HG03378 (cell line): ENCODE measurements around the gene APELA.
A peak's percentile ranks its signal among the peaks of the same experiment; 100 is the strongest.
"Not testable (repeated sequence)": the region's sequence is repeated elsewhere in the genome, so short reads cannot be mapped to it uniquely, and the experiment has no call there.

Source experiments
- ATAC-seq: cut with Tn5 transposase; IDR thresholded peaks from one replicate; pipeline ENCODE4 v1.9.1; 2021; ENCODE audit warnings: mild to moderate bottlenecking, moderate library complexity; ENCODE audit not compliant: unreplicated experiment

The APELA gene

GRCh38 chr4:164924670-164925238, 47.8 kb downstream of the APELA start:
- ATAC-seq: no peak

DNA sequence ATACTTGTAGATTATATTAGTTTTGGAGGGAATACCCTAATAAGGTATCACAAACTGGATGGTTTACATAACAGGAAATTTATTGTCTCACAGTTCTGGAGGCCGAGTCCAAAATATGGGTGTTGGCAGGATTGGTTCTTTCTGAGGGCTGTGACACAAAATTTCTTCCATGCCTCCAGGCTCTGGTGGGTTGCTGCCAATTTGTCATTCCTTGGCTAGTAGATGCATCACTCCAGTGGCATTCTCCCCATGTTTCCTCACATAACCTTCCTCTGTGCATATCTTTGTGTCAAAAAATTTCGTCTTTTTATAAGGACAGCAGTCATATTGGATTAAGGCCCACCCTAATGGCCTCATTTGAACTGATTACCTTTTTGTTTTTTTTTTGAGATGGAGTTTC, 49.3 kb downstream of the APELA start:
- ATAC-seq: no peak

DNA sequence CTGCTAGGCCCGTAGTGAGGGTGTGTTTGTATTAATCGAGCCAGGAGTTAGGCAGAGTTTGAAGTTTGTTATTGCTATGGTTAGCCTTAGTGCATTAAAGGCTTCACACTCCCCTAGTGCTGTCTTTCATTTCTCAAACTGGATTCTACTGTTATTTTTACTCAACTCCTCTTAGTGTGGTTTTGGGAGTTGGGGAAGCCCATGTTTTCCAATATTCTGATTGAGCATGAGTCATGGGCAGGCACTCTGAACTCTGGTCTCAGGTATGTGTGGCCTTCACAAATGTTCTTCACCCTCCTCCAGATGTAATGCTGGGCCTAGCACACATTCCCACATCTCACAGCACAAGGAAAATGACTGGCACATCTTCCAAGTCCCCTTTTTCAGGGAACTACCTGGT, 50.1 kb downstream of the APELA start:
- ATAC-seq: not testable (repeated sequence)

DNA sequence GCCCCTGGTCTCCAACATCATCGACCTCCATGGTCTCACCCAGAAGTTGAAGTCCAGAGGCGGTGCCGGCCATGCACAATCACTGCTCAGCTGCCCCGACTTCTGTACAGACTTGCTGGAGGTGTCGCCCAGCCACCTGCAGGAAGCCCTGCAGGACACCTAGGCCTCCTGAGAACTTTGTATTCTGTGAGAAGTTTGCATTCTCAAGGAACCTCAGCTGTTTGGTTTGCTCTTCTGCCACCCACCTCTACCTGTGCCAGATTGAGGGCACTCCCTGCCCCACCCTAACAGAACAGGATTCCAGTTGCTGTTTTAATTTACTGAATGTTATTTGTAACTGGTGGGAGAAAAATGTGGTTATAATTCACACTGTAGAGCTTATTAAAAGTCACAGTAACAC, 53.7 kb downstream of the APELA start:
- no peak for ATAC-seq

DNA sequence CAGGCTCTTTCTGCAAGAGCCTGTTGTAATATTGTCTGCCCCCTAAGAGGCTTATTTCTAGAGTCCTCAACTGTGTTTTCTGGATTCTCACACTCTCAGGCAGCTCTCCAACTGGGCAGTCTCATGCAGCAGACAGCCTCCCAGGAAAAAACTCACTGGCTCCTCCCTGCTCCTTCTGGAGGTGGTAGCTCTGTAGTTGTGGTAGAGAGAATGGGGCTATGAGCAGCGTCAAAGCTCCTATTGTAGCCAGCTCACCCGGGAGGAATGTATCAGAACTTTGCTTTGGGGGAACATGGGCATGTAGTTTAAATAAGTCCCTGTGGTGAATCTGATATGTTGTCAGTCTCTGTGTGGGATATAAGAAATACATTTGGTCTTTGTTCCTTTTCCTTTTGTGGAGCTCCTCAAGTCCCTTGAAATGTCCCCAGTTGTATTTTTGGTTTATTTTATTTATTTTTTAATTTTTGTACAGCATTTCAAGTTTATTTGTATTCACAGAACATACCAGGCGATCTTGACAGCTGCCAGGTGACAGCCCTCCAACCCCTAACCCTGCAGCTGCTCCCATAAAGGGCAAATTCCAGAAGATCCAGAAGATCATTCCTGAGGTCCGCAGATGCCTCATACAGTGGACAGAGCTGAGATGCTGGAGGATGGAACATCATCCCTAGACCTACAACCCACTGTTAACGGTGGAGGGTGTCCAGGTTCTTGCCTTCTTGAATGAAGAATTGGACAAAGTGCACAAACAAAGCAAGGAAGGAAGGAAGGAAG, 54.8 kb downstream of the APELA start:
- ATAC-seq: no peak

DNA sequence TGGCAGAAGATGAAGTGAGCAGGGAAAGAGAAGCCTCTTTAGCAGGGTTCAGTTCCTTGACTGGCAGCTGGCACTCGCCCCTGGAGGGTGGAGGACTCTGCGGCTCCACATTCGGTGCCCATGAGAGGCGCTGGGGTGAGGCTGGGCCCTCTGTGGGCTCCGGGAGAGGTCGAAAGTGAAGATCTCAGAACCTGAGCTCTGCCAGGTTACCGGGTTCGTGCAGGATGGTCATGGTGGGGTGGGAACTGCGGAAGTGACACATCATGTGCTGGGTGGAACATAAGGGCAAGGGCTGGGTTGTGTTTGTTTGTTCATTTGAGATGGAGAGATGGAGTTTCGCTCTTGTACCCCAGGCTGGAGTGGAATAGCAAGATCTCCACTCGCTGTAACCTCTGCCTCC, 56.3 kb downstream of the APELA start:
- ATAC-seq: no peak

DNA sequence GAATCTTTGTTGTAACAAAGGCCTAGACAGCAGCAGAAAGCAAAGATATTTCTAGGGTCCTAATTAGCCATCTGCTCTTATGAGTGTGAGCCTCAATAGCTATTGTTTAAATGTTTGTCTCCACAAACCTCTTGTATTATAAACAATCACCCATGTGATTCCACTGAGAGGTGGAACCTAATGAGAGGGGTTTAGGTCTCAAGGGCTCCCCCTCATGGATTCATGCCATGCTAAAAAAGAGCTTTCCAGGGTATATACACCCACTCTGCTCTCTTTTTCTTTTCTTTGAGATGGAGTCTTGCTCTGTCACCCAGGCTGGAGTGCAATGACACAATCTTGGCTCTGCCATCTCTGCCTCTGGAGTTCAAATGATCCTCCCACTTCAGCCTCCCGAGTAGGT, 58.4 kb downstream of the APELA start:
- ATAC-seq: peak; percentile 65

GRCh38 chr4:164935865-164936606, 59.1 kb downstream of the APELA start:
- ATAC-seq: peak; percentile 45

- peak; percentile 35 for ATAC-seq
Observed at GRCh38 chr4:164937576-164938270, 60.7 kb downstream of the APELA start.

- no peak for ATAC-seq
Observed at GRCh38 chr4:164943192-164943591, 66.2 kb downstream of the APELA start.

GRCh38 chr4:164945146-164945545, 68.2 kb downstream of the APELA start:
- no peak for ATAC-seq

DNA sequence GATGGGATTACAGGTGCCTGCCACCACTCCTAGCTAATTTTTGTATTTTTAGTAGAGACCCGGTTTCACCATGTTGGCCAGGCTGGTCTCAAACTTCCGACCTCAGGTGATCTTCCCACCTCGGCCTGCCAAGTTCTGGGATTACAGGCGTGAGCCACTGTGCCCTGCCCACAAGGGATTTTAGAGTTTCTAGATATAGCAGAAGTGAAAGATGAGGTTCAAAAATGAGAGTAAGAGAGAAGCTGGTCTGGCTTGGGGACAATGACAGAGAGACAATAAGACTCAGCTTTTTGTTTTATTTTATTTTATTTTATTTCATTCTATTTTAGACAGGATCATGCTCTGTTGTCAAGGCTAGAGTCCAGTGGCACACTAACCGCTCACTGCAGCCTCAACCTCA, 69.8 kb downstream of the APELA start:
- no peak for ATAC-seq
